ENCODE data around the gene ATCAY.
"Not testable (repeated sequence)": the region's sequence is repeated elsewhere in the genome, so short reads cannot be mapped to it uniquely, and the experiment has no call there.

Gene ATCAY

GRCh38 chr19:3963458-3964255 lies 83.2 kb downstream of the ATCAY start:
- H3K9me3 ChIP-seq (ENCODE audit: control insufficient read depth, low read length), result no peaks in the 10 kb centered on the region
- no peak overlapping the region for H3K9ac ChIP-seq
- no peak overlapping the region for H3K4me3 ChIP-seq (ENCODE audit: low read depth, low read length)
- no peak overlapping the region for H3K4me2 ChIP-seq (ENCODE audit: low read length)
- H3K36me3 ChIP-seq (ENCODE audit: control insufficient read depth, insufficient read depth, low read length), result no peaks in the 10 kb centered on the region
- no peaks in the 10 kb centered on the region for H3K4me1 ChIP-seq
- no peaks in the 10 kb centered on the region for H3K27me3 ChIP-seq (ENCODE audit: control insufficient read depth, insufficient read depth, low read length)
- H3K79me2 ChIP-seq, result peaks cover 16% of the 10 kb centered on the region
- no peak for TF ChIP-seq CTCF (IDR thresholded peaks at IDR 0.05)
- H2AFZ ChIP-seq, result no peak overlapping the region
- no peak overlapping the region for H3K27ac ChIP-seq

DNA sequence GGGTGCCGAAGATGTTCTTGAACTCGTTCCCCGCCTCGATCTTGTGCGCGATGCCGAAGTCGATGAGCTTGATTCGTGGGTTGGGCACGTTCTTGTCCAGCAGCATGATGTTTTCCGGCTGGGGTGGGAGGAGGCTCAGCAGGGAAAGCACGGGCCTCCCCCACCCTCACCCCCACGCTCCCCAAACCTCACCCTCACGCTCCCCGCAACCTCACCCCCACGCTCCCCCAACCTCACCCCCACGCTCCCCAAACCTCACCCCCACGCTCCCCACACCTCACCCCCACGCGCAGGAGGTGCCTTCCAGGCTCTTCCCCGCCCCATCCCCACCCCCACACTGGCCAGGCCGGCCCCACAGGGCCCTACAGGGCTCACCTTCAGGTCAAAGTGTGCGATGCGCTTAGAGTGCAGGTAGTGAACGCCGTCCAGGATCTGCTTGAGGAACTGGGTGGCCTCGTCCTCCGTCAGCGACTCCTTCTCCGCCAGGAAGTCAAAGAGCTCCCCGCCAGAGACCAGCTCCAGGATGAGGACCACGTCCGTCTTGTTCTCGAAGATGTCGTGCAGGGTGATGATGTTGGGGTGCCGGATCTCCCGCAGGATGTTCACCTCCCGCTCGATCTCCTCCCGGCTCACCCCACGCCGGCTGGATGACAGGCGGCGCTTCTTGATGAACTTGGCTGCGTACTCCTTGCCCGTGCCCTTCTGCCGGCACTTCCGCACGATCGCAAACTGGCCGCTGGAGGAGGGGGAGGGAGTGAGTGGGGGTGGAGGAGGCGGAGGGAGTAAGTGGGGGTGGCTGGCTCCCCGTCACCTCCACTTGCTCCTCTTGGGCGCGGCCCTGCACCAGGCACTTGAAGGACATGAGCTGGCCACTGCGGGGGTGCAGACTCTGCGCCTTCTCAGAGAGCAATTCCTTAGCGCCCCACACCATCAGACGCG lies 84.0 kb downstream of the ATCAY start:
- no peak overlapping the region for H3K27ac ChIP-seq
- no peak overlapping the region for H3K9ac ChIP-seq
- no peak overlapping the region for H3K4me3 ChIP-seq (ENCODE audit: low read depth, low read length)
- TF ChIP-seq CTCF (IDR thresholded peaks at IDR 0.05), result no peak
- H2AFZ ChIP-seq, result no peak overlapping the region
- H3K4me2 ChIP-seq (ENCODE audit: low read length), result no peak overlapping the region
- no peaks in the 10 kb centered on the region for H3K36me3 ChIP-seq (ENCODE audit: control insufficient read depth, insufficient read depth, low read length)
- H3K79me2 ChIP-seq, result peaks cover 19% of the 10 kb centered on the region
- H3K4me1 ChIP-seq, result peaks cover 8% of the 10 kb centered on the region
- no peaks in the 10 kb centered on the region for H3K27me3 ChIP-seq (ENCODE audit: control insufficient read depth, insufficient read depth, low read length)
- no peaks in the 10 kb centered on the region for H3K9me3 ChIP-seq (ENCODE audit: control insufficient read depth, low read length)

GRCh38 chr19:3966051-3967017 lies 85.8 kb downstream of the ATCAY start:
- no peaks in the 10 kb centered on the region for H3K9me3 ChIP-seq (ENCODE audit: control insufficient read depth, low read length)
- H3K79me2 ChIP-seq, result peaks cover 26% of the 10 kb centered on the region
- H3K4me1 ChIP-seq, result peaks cover 16% of the 10 kb centered on the region
- no peak overlapping the region for H3K4me3 ChIP-seq (ENCODE audit: low read depth, low read length)
- no peak overlapping the region for H2AFZ ChIP-seq
- no peaks in the 10 kb centered on the region for H3K36me3 ChIP-seq (ENCODE audit: control insufficient read depth, insufficient read depth, low read length)
- no peak for TF ChIP-seq CTCF (IDR thresholded peaks at IDR 0.05)
- no peak overlapping the region for H3K4me2 ChIP-seq (ENCODE audit: low read length)
- no peaks in the 10 kb centered on the region for H3K27me3 ChIP-seq (ENCODE audit: control insufficient read depth, insufficient read depth, low read length)
- no peak overlapping the region for H3K9ac ChIP-seq
- no peak overlapping the region for H3K27ac ChIP-seq

- H3K27me3 ChIP-seq (ENCODE audit: control insufficient read depth, insufficient read depth, low read length); H3K9me3 ChIP-seq (ENCODE audit: control insufficient read depth, low read length); H3K9ac ChIP-seq; H3K4me3 ChIP-seq (ENCODE audit: low read depth, low read length); H3K4me2 ChIP-seq (ENCODE audit: low read length); H3K36me3 ChIP-seq (ENCODE audit: control insufficient read depth, insufficient read depth, low read length); H2AFZ ChIP-seq: not testable (repeated sequence)
- Histone ChIP-seq H3K27ac (peak overlapping the region; percentile 86), H3K4me1 (peaks cover 16% of the 10 kb centered on the region), H3K79me2 (peaks cover 26% of the 10 kb centered on the region)
Observed at GRCh38 chr19:3967983-3968382, 87.5 kb downstream of the ATCAY start.

Measured in parathyroid adenoma (tissue), 2 donors.